A549 (cell line): ENCODE measurements around the gene TEKTIP1. TPM values are rescaled to one million over a fixed set of nuclear protein-coding genes. Genes with fewer than 3 reads are reported as not detected.

Experiments
- ATAC-seq, 2 experiments: fragments of 200-7000 bp in 1 of 2; fragments of >200 bp in 1 of 2; cut with Nextera tagmentation in 1 of 2; cut with Tn5 transposase in 1 of 2; 3 replicates each; pipeline versions ENCODE4 v1.8.0 to v1.9.1; 2018 to 2020; ENCODE audit warnings: mild to moderate bottlenecking in 1 of 2, moderate library complexity in 1 of 2
- CTCF ChIA-PET: fragments of 300-600 bp; sonication (Branson Sonifier 250); formaldehyde crosslinking; extraction: SDS; loops from one replicate; lab custom pipeline; 2021; ENCODE audit warnings: antibody characterized with exemption, inconsistent platforms; lab: Yijun Ruan, JAX
- POLR2A ChIA-PET: fragments of 350-600 bp; formaldehyde crosslinking; extraction: SDS; loops from one replicate; lab custom pipeline; 2021; ENCODE audit warnings: antibody characterized with exemption, inconsistent platforms; lab: Yijun Ruan, JAX
- DNase-seq, 2 experiments: peaks; one replicate each; pipeline versions ENCODE4 v3.0.0 to v3.0.0-alpha.2; 2011 to 2016; ENCODE audit warnings: low read depth in 1 of 2, low spot score in 1 of 2
- FAIRE-seq: peaks from 2 replicates; lab custom pipeline; 2011; peaks lifted over from hg19 to GRCh38; lab: Jason Lieb, UNC
- H3K27ac ChIP-seq, 2 experiments: fragments of >200 bp; sonication (Bioruptor Twin); formaldehyde crosslinking; 3 replicates each; pipeline ENCODE4 v1.5.1; 2016 to 2017
- H3K4me1 ChIP-seq: fragments of >200 bp; sonication (Bioruptor Twin); formaldehyde crosslinking; 3 replicates; pipeline ENCODE4 v1.6.1; 2016
- H3K4me2 ChIP-seq: fragments of >200 bp; sonication (Bioruptor Twin); formaldehyde crosslinking; 3 replicates; pipeline ENCODE4 v1.6.1; 2016
- H3K4me3 ChIP-seq: fragments of >200 bp; sonication (Bioruptor Twin); formaldehyde crosslinking; 3 replicates; pipeline ENCODE4 v1.5.1; 2016
- H3K9me3 ChIP-seq: fragments of >200 bp; sonication (Bioruptor Twin); formaldehyde crosslinking; 3 replicates; pipeline ENCODE4 v1.6.1; 2016
- CBX2 ChIP-seq: fragments of 200-600 bp; sonication (generic); IDR thresholded peaks from 2 replicates; pipeline ENCODE4 v1.6.1; 2016; ENCODE audit warnings: low read depth, mild to moderate bottlenecking, borderline replicate concordance
- CTCF ChIP-seq: fragments of >200 bp; sonication (Bioruptor Twin); formaldehyde crosslinking; IDR thresholded peaks from 3 replicates; pipeline ENCODE4 v1.5.1; 2016
- EHMT2 ChIP-seq: fragments of 200-600 bp; sonication (generic); IDR thresholded peaks from 2 replicates; pipeline ENCODE4 v1.6.1; 2016; ENCODE audit warnings: antibody characterized with exemption, low read depth, mild to moderate bottlenecking, moderate library complexity
- ELK1 ChIP-seq: fragments of 150-350 bp; IDR thresholded peaks from 2 replicates; pipeline ENCODE4 v1.6.1; 2014; ENCODE audit warnings: low read depth, mild to moderate bottlenecking, low read length
- EP300 ChIP-seq, 2 experiments: fragments of >200 bp; sonication (Bioruptor Twin); formaldehyde crosslinking; IDR thresholded peaks; 2 replicates in 1 of 2; 3 replicates in 1 of 2; pipeline ENCODE4 v1.6.1; 2016 to 2017
- FOSL2 ChIP-seq, 2 experiments: fragments of 450-650 bp in 1 of 2; fragments of >200 bp in 1 of 2; sonication (Bioruptor Twin) in 1 of 2; formaldehyde crosslinking; IDR thresholded peaks; 2 replicates each; pipeline versions ENCODE4 v1.5.0 to v1.6.1; 2016 to 2020; ENCODE audit warnings: mild to moderate bottlenecking in 1 of 2, moderate library complexity in 1 of 2
- FOXS1 ChIP-seq: fragments of 250-450 bp; sonication (Bioruptor Pico); IDR thresholded peaks from 2 replicates; pipeline ENCODE4 v1.5.0; 2020; ENCODE audit warnings: mild to moderate bottlenecking, moderate library complexity
- HEYL ChIP-seq: fragments of 250-450 bp; sonication (Bioruptor Pico); IDR thresholded peaks from 2 replicates; pipeline ENCODE4 v1.8.0; 2021; ENCODE audit warnings: mild to moderate bottlenecking, moderate library complexity
- KDM5A ChIP-seq: fragments of 200-600 bp; sonication (generic); IDR thresholded peaks from 2 replicates; pipeline ENCODE4 v1.6.1; 2016; ENCODE audit warnings: antibody characterized with exemption, mild to moderate bottlenecking
- MAX ChIP-seq: IDR thresholded peaks from 2 replicates; pipeline ENCODE4 v1.6.1; 2012
- MAZ ChIP-seq: fragments of 150-350 bp; IDR thresholded peaks from 2 replicates; pipeline ENCODE4 v1.6.1; 2014; ENCODE audit warnings: antibody characterized with exemption, low read depth, low read length, borderline replicate concordance
- MYC ChIP-seq: IDR thresholded peaks from 2 replicates; pipeline ENCODE4 v1.6.1; 2012; ENCODE audit warnings: mild to moderate bottlenecking, inconsistent platforms, low read length, improper control_type of control experiment, borderline replicate concordance
- PBX3 ChIP-seq: IDR thresholded peaks from 2 replicates; pipeline ENCODE4 v1.6.1; 2012
- POLR2A ChIP-seq: IDR thresholded peaks from 2 replicates; pipeline ENCODE4 v1.6.1; 2012; ENCODE audit warnings: mild to moderate bottlenecking, low read length
- RARB ChIP-seq: fragments of 250-450 bp; sonication (Bioruptor Pico); IDR thresholded peaks from 2 replicates; pipeline ENCODE4 v1.8.0; 2021; ENCODE audit warnings: mild to moderate bottlenecking, moderate library complexity
- SMC3 ChIP-seq: fragments of >200 bp; sonication (Bioruptor Twin); formaldehyde crosslinking; IDR thresholded peaks from 3 replicates; pipeline ENCODE4 v1.6.1; 2018; ENCODE audit warnings: inconsistent platforms
- TFCP2L1 ChIP-seq: fragments of 250-450 bp; sonication (Bioruptor Pico); IDR thresholded peaks from 2 replicates; pipeline ENCODE4 v1.5.0; 2021; ENCODE audit warnings: mild to moderate bottlenecking
- TP53 ChIP-seq: fragments of 250-450 bp; sonication (Bioruptor Pico); IDR thresholded peaks from 2 replicates; pipeline ENCODE4 v1.5.0; 2021; ENCODE audit warnings: mild to moderate bottlenecking, moderate library complexity
- USF2 ChIP-seq: fragments of 450-650 bp; IDR thresholded peaks from 2 replicates; pipeline ENCODE4 v1.6.1; 2014; ENCODE audit warnings: antibody characterized with exemption
- ZFP36 ChIP-seq: fragments of 450-650 bp; IDR thresholded peaks from 2 replicates; pipeline ENCODE4 v1.6.1; 2014; ENCODE audit warnings: borderline replicate concordance; ENCODE audit not compliant: partially characterized antibody
- WGBS: methylation state at CpG from one replicate; pipeline ENCODE4 v1.1.6; 2017; ENCODE audit errors: missing lambda C conversion rate; 5-methylcytosine and 5-hydroxymethylcytosine counted together
- polyA plus RNA-seq, 4 experiments: library from polyadenylated mRNA; depleted of rRNA in 3 of 4; stranded (reverse); fragments of >200 nt; fragmentation: RNase III in 1 of 4; extraction: RNeasy Plus Mini Kit Qiagen cat#74134 plus additional on column Dnase treatment in 1 of 4; gene quantifications; 2 replicates in 3 of 4; 3 replicates in 1 of 4; pipeline ENCODE4 v1.2.3, GENCODE V29; 2011 to 2017

Gene TEKTIP1
- polyA plus RNA-seq, 2 of the 4 experiments (the other 2 are of a cell fraction) = not detected

GRCh38 chr19:3586127-3586626, 47.2 kb downstream of the TEKTIP1 start (continued):
- TF ChIP-seq PBX3 = no peak
- no peak for TF ChIP-seq POLR2A
- TF ChIP-seq, all 56 proteins: peak for 3

- Histone ChIP-seq H3K27ac (no peak overlapping the region), H3K4me1 (peaks cover 11% of the 10 kb centered on the region; the same call in 1 of the 3 replicates), H3K9me3 (peaks cover 8% of the 10 kb centered on the region; the same call in 2 of the 3 replicates), H3K4me3 (no peak overlapping the region), H3K4me2 (peak overlapping the region; percentile 85; the same call in 1 of the 3 replicates)
- ATAC-seq (peak; percentile 44 to 55; a peak in 4 of 6 replicates), FAIRE-seq (no peak), DNase-seq (no peak)
- TF ChIP-seq EP300 (IDR thresholded peaks at IDR 0.05) (no peak), MAX (no peak)
- ChIA-PET POLR2A (no interaction called here), CTCF (interaction anchor here (0.6 to 4.0 kb wide), 10 partner anchors 9 to 42 kb away, joined by 3 to 43 read pairs (median 4); no protein-coding TSS in a partner anchor)
- 34% methylated on average over 16 of the region's 31 CpGs for WGBS
Measured at GRCh38 chr19:3586707-3587346, 47.9 kb downstream of the TEKTIP1 start.

- H3K27ac ChIP-seq = no peak overlapping the region
- CTCF ChIA-PET = interaction anchor here (1.1 to 1.8 kb wide), 3 partner anchors 10 to 45 kb away, joined by 3 to 4 read pairs (median 3); no protein-coding TSS in a partner anchor
- no peak for TF ChIP-seq USF2
- TF ChIP-seq TFCP2L1 (CRISPR knock-in tag) = no peak
- no peak for TF ChIP-seq KDM5A
- TF ChIP-seq POLR2A = no peak
- no peak for TF ChIP-seq HEYL (CRISPR knock-in tag)
- no peak for TF ChIP-seq EP300 (IDR thresholded peaks at IDR 0.05)
- TF ChIP-seq CTCF = no peak
- TF ChIP-seq ZFP36 = no peak
- no peak for TF ChIP-seq MYC
- no peak for TF ChIP-seq CBX2
- no peak for TF ChIP-seq FOXS1
- no peak for TF ChIP-seq ELK1
- no peak for TF ChIP-seq EHMT2
- TF ChIP-seq RARB (CRISPR knock-in tag) = no peak
- TF ChIP-seq SMC3 = no peak
- TF ChIP-seq TP53 = no peak
- no peak for TF ChIP-seq MAZ
- no peak for TF ChIP-seq FOSL2 (IDR thresholded peaks at IDR 0.05)
- TF ChIP-seq FOSL2 (CRISPR knock-in tag; IDR thresholded peaks at IDR 0.05) = no peak
- TF ChIP-seq, all 56 proteins: peak for 0
- ATAC-seq = no peak
- Histone ChIP-seq H3K4me2 (no peak overlapping the region), H3K9me3 (peaks cover 8% of the 10 kb centered on the region; the same call in 2 of the 3 replicates), H3K4me3 (no peak overlapping the region), H3K4me1 (peaks cover 11% of the 10 kb centered on the region; the same call in 1 of the 3 replicates)
- FAIRE-seq = no peak
- WGBS = 64% methylated on average over 10 of the region's 11 CpGs
- POLR2A ChIA-PET = no interaction called here
- no peak for DNase-seq
Measured at GRCh38 chr19:3589439-3589838, 50.5 kb downstream of the TEKTIP1 start.
